Heart left ventricle (tissue), 13 donors: ENCODE data around the gene FGFR4.

ENCODE experiments used
- CTCF ChIP-seq, 12 donors: fragments of 200-600 bp; sonication (generic) in 4 of 12; IDR thresholded peaks; one replicate each; pipeline versions ENCODE4 v1.5.0 to v1.8.0; 2018 to 2022; ENCODE audit warnings: antibody characterized with exemption in 12 of 12, mild to moderate bottlenecking in 5 of 12
- POLR2A ChIP-seq, 2 donors: fragments of 450-650 bp; IDR thresholded peaks; one replicate each; pipeline ENCODE4 v1.6.1; 2017; ENCODE audit warnings: antibody characterized with exemption in 2 of 2, mild to moderate bottlenecking in 2 of 2, moderate library complexity in 2 of 2
- donor health status: ischemic (EF 13 %, LVEDD 7.1; RV severe dilation, severe dysfunction).
- donor health status: DM: no; HTN: yes; CAD: no.
- donor health status: DM: no; HTN: no; CAD: no.
- donor health status: ischemic (EF 25% LVEDD 6.9; RV normal size, moderate dysfunction).
- donor health status: ischemic (EF 25% LVEDD 5.7; RV mildly dilated, moderate dysfunction).
- donor health status: ischemic (EF 35%, LVEDD 5.7; RV mildly dilated, moderate dysfunction).
- donor health status: nonischemic (EF 11% LVEDD 7.7; RV severe dilation, severe dysfunction).
- donor health status: DM: yes; HTN: yes; CAD: no.
- donor health status: PGD.
- donor health status: ischemic (EF 29% LVEDD 5.4; RV normal size, mild dysfunction).
- donor health status: nonischemic (EF 23%, LVEDD 6.1; RV moderate dilation, normal function).

- TF ChIP-seq CTCF (IDR thresholded peaks at IDR 0.05) (no peak), POLR2A (IDR thresholded peaks at IDR 0.05) (no peak)
These were observed 60.4 kb downstream of the FGFR4 start for GRCh38 chr5:177146891-177147638.
